Neuronal stem cell (in vitro differentiated cells): ENCODE data around the gene WEE1.
A peak's percentile ranks its signal among the peaks of the same experiment; 100 is the strongest.

Experiments
- DNase-seq: peaks from one replicate; pipeline ENCODE4 v3.0.0-alpha.2; 2013; ENCODE audit warnings: low spot score
- H2AFZ ChIP-seq: one replicate; pipeline ENCODE4 v1.6.1; 2013; ENCODE audit warnings: mild to moderate bottlenecking, low read length, inconsistent platforms
- H2AK5ac ChIP-seq: 2 replicates; pipeline ENCODE4 v1.6.1; 2013; ENCODE audit warnings: low read depth, mild to moderate bottlenecking, inconsistent platforms, low read length, moderate library complexity, mixed read lengths
- H2BK120ac ChIP-seq: 2 replicates; pipeline ENCODE4 v1.6.1; 2013; ENCODE audit warnings: low read depth, mild to moderate bottlenecking, inconsistent platforms, low read length, moderate library complexity, mixed read lengths
- H2BK12ac ChIP-seq: one replicate; pipeline ENCODE4 v1.6.1; 2013; ENCODE audit warnings: low read length, inconsistent platforms
- H2BK15ac ChIP-seq: 2 replicates; pipeline ENCODE4 v1.6.1; 2013; ENCODE audit warnings: mild to moderate bottlenecking, low read length, inconsistent platforms, mixed read lengths
- H2BK5ac ChIP-seq: one replicate; pipeline ENCODE4 v1.6.1; 2013; ENCODE audit warnings: inconsistent platforms, mild to moderate bottlenecking, low read length, moderate library complexity
- H3K14ac ChIP-seq: one replicate; pipeline ENCODE4 v1.6.1; 2013; ENCODE audit warnings: low read length, inconsistent platforms
- H3K18ac ChIP-seq: 2 replicates; pipeline ENCODE4 v1.6.1; 2013; ENCODE audit warnings: low read length, inconsistent platforms
- H3K23ac ChIP-seq: 2 replicates; pipeline ENCODE4 v1.6.1; 2013; ENCODE audit warnings: low read depth, mild to moderate bottlenecking, mixed read lengths, low read length, inconsistent platforms; ENCODE audit not compliant: poor library complexity
- H3K27ac ChIP-seq: replicated peaks from 3 replicates; pipeline ENCODE4 v1.5.1; 2013; ENCODE audit warnings: low read length, inconsistent platforms
- H3K27me3 ChIP-seq, 3 experiments: 2 replicates each; pipeline ENCODE4 v1.6.1; 2013; ENCODE audit warnings: low read length in 3 of 3, mild to moderate bottlenecking in 2 of 3, inconsistent platforms in 1 of 3, low read depth in 1 of 3, mixed read lengths in 1 of 3, moderate library complexity in 1 of 3; ENCODE audit not compliant: control insufficient read depth in 3 of 3, insufficient read depth in 3 of 3
- H3K36me3 ChIP-seq, 2 donors: replicated peaks in 1 of 2; 2 replicates each; pipeline ENCODE4 v1.6.1; 2013; ENCODE audit warnings: low read length in 2 of 2; ENCODE audit not compliant: control insufficient read depth in 2 of 2, insufficient read depth in 2 of 2
- H3K4ac ChIP-seq: 2 replicates; pipeline ENCODE4 v1.6.1; 2013; ENCODE audit warnings: inconsistent platforms, mild to moderate bottlenecking, low read length, moderate library complexity
- H3K4me1 ChIP-seq, 2 donors: 1 replicate in 1 of 2; 2 replicates in 1 of 2; pipeline ENCODE4 v1.6.1; 2013; ENCODE audit warnings: low read length in 2 of 2, low read depth in 1 of 2; ENCODE audit not compliant: control insufficient read depth in 2 of 2, insufficient read depth in 1 of 2
- H3K4me2 ChIP-seq: one replicate; pipeline ENCODE4 v1.6.1; 2013; ENCODE audit warnings: mild to moderate bottlenecking, low read length, inconsistent platforms; ENCODE audit not compliant: insufficient read depth, poor library complexity, severe bottlenecking
- H3K4me3 ChIP-seq, 2 donors: 2 replicates each; pipeline ENCODE4 v1.5.1; 2013; ENCODE audit warnings: low read length in 2 of 2, mild to moderate bottlenecking in 2 of 2, inconsistent platforms in 1 of 2, moderate library complexity in 1 of 2
- H3K79me1 ChIP-seq: one replicate; pipeline ENCODE4 v1.6.1; 2013; ENCODE audit warnings: low read depth, mild to moderate bottlenecking, inconsistent platforms, low read length, moderate library complexity
- H3K9ac ChIP-seq: one replicate; pipeline ENCODE4 v1.6.1; 2013; ENCODE audit warnings: mild to moderate bottlenecking, low read depth, low read length, inconsistent platforms; ENCODE audit not compliant: poor library complexity
- H3K9me3 ChIP-seq, 2 donors: replicated peaks in 1 of 2; 2 replicates each; pipeline versions ENCODE3 to v1.6.1; 2013; ENCODE audit warnings: low read length in 2 of 2, mild to moderate bottlenecking in 2 of 2, inconsistent platforms in 1 of 2, low read depth in 1 of 2, mixed read lengths in 1 of 2, moderate library complexity in 1 of 2; ENCODE audit not compliant: control insufficient read depth in 2 of 2, insufficient read depth in 1 of 2
- H4K8ac ChIP-seq: one replicate; pipeline ENCODE4 v1.6.1; 2013; ENCODE audit warnings: low read depth, mild to moderate bottlenecking, inconsistent platforms, low read length, moderate library complexity
- H4K91ac ChIP-seq: one replicate; pipeline ENCODE4 v1.6.1; 2013; ENCODE audit warnings: low read length, low read depth, mild to moderate bottlenecking, inconsistent platforms; ENCODE audit not compliant: poor library complexity
- WGBS, 2 donors: extraction: QIAGEN DNeasy Blood & Tissue Kit; methylation state at CpG; one replicate each; pipeline ENCODE4 v1.1.7; 2013; ENCODE audit warnings: missing lambda C conversion rate in 2 of 2, mixed read lengths in 1 of 2; ENCODE audit not compliant: insufficient read length in 2 of 2, insufficient replicate concordance in 1 of 2; ENCODE audit errors: extremely low coverage in 2 of 2; 5-methylcytosine and 5-hydroxymethylcytosine counted together

The WEE1 gene

DNA sequence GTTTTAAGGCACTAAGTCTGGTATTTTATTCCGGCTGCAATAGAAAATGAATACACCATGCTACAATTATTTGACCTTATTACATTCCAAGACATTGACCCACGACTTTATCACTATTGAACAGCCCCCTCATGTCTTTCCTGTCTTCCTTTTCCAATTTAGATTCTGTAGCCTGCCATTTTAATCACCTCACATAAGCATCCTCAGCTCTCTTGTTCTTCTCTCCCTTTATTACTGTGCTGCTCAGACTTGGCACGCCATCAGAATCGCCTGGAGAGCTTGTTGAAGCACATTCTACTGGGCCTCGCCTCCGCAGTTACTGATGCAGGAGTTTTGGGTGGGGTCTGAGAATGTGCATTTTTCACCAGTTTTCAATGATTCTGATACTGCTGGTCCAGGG, 51.7 kb downstream of the WEE1 start:
- no peak overlapping the region for H3K4me2 ChIP-seq
- no CpG with 5 or more reads among the region's 6 CpGs for whole genome bisulfite sequencing, 2 donors
- H3K27ac ChIP-seq = no peak overlapping the region
- H2AK5ac ChIP-seq = peak overlapping the region; percentile 9
- H3K4me1 ChIP-seq = peaks cover 9 to 13% of the 10 kb centered on the region in 2 donors
- H3K18ac ChIP-seq = no peak overlapping the region
- H2BK5ac ChIP-seq = no peak overlapping the region
- no peaks in the 10 kb centered on the region for H3K27me3 ChIP-seq
- H3K79me1 ChIP-seq = no peaks in the 10 kb centered on the region
- H4K8ac ChIP-seq = no peak overlapping the region
- H3K4me3 ChIP-seq = no peak overlapping the region
- H4K91ac ChIP-seq = no peak overlapping the region
- no peak overlapping the region for H2BK15ac ChIP-seq
- no peak overlapping the region for H3K23ac ChIP-seq
- H3K9ac ChIP-seq = no peak overlapping the region
- no peak overlapping the region for H2AFZ ChIP-seq
- DNase-seq = no peak
- H3K9me3 ChIP-seq = no peaks in the 10 kb centered on the region
- H2BK120ac ChIP-seq = no peak overlapping the region
- H3K36me3 ChIP-seq = no peaks in the 10 kb centered on the region
- H3K14ac ChIP-seq = no peak overlapping the region
- H2BK12ac ChIP-seq = no peak overlapping the region
- H3K4ac ChIP-seq = no peak overlapping the region

DNA sequence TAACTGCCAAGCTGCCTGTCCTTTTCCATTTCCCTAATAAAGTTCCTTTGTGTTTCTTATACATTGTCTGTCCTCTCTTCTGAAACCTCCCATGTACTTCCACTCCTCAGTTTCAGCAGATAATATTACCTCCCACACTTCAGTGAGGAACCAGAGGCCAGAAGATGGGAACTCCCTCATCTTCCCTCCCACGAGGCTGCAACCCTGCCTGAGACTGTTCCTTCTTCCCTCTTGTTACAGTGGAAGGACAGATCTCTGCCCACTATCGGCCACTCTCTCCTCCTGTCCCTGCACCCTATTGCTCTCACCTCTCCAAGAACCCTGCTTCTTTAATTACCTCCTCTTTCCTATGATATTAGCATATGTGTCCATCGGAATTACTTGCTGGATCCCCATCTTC, 52.3 kb downstream of the WEE1 start:
- H2AK5ac ChIP-seq = peak overlapping the region; percentile 9
- H3K9ac ChIP-seq = no peak overlapping the region
- no peak overlapping the region for H3K14ac ChIP-seq
- WGBS, 2 donors = no CpG with 5 or more reads among the region's 3 CpGs
- no peaks in the 10 kb centered on the region for H3K27me3 ChIP-seq
- no peak for DNase-seq
- peaks cover 9 to 13% of the 10 kb centered on the region in 2 donors for H3K4me1 ChIP-seq
- peak overlapping the region; percentile 50 for H3K18ac ChIP-seq
- H3K79me1 ChIP-seq = no peaks in the 10 kb centered on the region
- no peak overlapping the region for H2BK15ac ChIP-seq
- no peak overlapping the region for H3K4me2 ChIP-seq
- no peak overlapping the region for H2BK120ac ChIP-seq
- H4K8ac ChIP-seq = no peak overlapping the region
- H2BK5ac ChIP-seq = no peak overlapping the region
- H4K91ac ChIP-seq = no peak overlapping the region
- no peak overlapping the region for H2BK12ac ChIP-seq
- no peak overlapping the region for H3K4ac ChIP-seq
- no peaks in the 10 kb centered on the region for H3K36me3 ChIP-seq
- H2AFZ ChIP-seq = no peak overlapping the region
- H3K4me3 ChIP-seq = no peak overlapping the region
- no peaks in the 10 kb centered on the region for H3K9me3 ChIP-seq
- H3K27ac ChIP-seq = peak overlapping the region; percentile 7
- H3K23ac ChIP-seq = no peak overlapping the region

DNA sequence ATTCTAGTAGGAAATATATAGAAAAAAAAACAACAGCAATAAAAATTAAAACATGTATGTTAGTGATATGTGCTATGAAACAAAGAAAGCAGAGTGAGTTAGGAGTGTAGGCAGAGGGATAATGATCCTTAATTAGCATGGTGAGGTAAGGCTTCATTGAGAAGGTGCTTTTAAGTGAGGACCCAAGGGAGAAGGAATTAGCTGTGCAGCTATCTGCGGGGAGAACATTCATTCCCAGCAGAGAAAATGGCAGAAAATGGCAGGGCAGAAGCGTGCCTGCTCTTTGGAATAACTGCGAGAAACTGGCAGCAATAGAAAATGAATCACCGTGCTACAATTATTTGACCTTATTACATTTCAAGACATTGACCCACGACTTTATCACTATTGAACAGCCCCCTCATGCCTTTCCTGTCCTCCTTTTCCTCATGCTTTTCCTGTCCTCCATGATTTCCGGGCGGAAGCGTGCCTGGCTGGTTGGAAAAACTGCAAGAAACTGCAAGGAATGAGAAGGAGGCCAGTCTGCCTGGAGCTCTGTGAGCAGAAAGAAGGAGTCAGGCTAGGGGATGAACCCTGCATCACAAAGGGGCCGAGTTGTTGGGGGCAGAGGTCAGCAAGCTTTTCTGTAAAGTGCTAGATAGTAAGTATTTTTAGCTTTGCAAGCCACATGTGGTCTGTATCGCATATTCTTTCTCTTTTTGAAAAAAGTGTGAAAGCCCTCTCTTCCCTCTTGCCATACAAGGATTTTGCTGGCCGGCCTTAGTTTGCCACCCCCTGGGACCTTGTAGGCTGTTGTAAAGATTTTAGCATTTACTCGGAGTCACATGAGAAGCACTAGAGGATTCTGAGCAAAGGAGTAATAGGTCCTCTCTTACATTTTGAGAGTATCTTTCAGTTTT, 53.3 kb downstream of the WEE1 start:
- peak overlapping the region in 1 of 2 donors; percentile 37 for H3K4me3 ChIP-seq
- H3K4me1 ChIP-seq = peaks cover 9 to 13% of the 10 kb centered on the region in 2 donors
- peak overlapping the region; percentile 43 for H3K4me2 ChIP-seq
- H4K91ac ChIP-seq = no peak overlapping the region
- no peaks in the 10 kb centered on the region for H3K79me1 ChIP-seq
- H2BK5ac ChIP-seq = no peak overlapping the region
- WGBS, 2 donors = no CpG with 5 or more reads among the region's 12 CpGs
- no peak overlapping the region for H3K23ac ChIP-seq
- no peaks in the 10 kb centered on the region for H3K36me3 ChIP-seq
- H3K9me3 ChIP-seq = no peaks in the 10 kb centered on the region
- peak overlapping the region; percentile 75 for H2AFZ ChIP-seq
- peak; percentile 62 for DNase-seq
- no peak overlapping the region for H3K4ac ChIP-seq
- no peaks in the 10 kb centered on the region for H3K27me3 ChIP-seq
- H3K18ac ChIP-seq = peak overlapping the region; percentile 42
- no peak overlapping the region for H2BK120ac ChIP-seq
- H3K9ac ChIP-seq = no peak overlapping the region
- no peak overlapping the region for H2AK5ac ChIP-seq
- no peak overlapping the region for H4K8ac ChIP-seq
- H3K27ac ChIP-seq = peak overlapping the region; percentile 86
- H2BK12ac ChIP-seq = no peak overlapping the region
- no peak overlapping the region for H3K14ac ChIP-seq
- H2BK15ac ChIP-seq = no peak overlapping the region

DNA sequence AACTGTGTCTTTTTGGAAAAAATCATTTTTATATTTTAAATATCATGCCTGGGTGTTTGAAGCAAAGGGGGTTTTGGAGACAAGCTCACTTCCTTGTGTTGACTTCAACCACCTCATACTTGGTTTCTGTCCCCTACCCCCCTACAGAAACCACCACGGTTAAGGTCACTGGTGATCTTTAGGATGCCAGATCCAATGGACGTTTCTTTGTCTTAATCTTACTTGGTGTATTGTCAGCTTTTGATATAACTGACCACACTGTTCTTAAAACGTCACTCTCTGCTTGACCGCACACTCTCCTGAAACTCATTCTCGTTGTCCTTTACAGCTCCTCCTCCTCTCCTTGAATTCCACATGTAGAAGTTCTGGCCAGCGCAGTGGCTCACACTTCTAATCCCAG, 55.6 kb downstream of the WEE1 start:
- H2AFZ ChIP-seq = no peak overlapping the region
- H4K8ac ChIP-seq = no peak overlapping the region
- DNase-seq = no peak
- no peak overlapping the region for H2BK15ac ChIP-seq
- no peak overlapping the region for H3K4me3 ChIP-seq
- no peaks in the 10 kb centered on the region for H3K79me1 ChIP-seq
- H3K27me3 ChIP-seq = peaks cover 0 to 3% (median 0%) of the 10 kb centered on the region in 3 experiments
- no peak overlapping the region for H3K18ac ChIP-seq
- H3K4me1 ChIP-seq = peaks cover 9 to 13% of the 10 kb centered on the region in 2 donors
- H3K4me2 ChIP-seq = no peak overlapping the region
- no peak overlapping the region for H2BK120ac ChIP-seq
- H3K23ac ChIP-seq = no peak overlapping the region
- WGBS, 2 donors = no CpG with 5 or more reads among the region's 6 CpGs
- H3K36me3 ChIP-seq = no peaks in the 10 kb centered on the region
- H3K9me3 ChIP-seq = peaks cover 0 to 5% of the 10 kb centered on the region in 2 donors
- H3K9ac ChIP-seq = no peak overlapping the region
- no peak overlapping the region for H3K27ac ChIP-seq
- H2AK5ac ChIP-seq = no peak overlapping the region
- no peak overlapping the region for H3K4ac ChIP-seq
- no peak overlapping the region for H3K14ac ChIP-seq
- H2BK5ac ChIP-seq = no peak overlapping the region
- H2BK12ac ChIP-seq = no peak overlapping the region
- H4K91ac ChIP-seq = no peak overlapping the region
